Ovary (tissue), 3 donors: ENCODE measurements around the gene GDPGP1.

Experiments used
- CTCF ChIP-seq, 3 donors: fragments of 450-650 bp in 2 of 3; fragments of 200-600 bp in 1 of 3; IDR thresholded peaks; one replicate each; pipeline versions ENCODE4 v1.5.1 to v1.8.0; 2016 to 2022; ENCODE audit warnings: antibody characterized with exemption in 3 of 3, mild to moderate bottlenecking in 1 of 3
- EP300 ChIP-seq: sonication (generic); formaldehyde crosslinking; IDR thresholded peaks from one replicate; pipeline ENCODE4 v1.6.1; 2017; ENCODE audit warnings: antibody characterized with exemption
- POLR2A ChIP-seq: fragments of 450-650 bp; IDR thresholded peaks from one replicate; pipeline ENCODE4 v1.6.1; 2017; ENCODE audit warnings: antibody characterized with exemption, mild to moderate bottlenecking, moderate library complexity
- donor health status: DM: no; HTN: no; CAD: no.

GRCh38 chr15:90211009-90211408, 23.0 kb upstream of the GDPGP1 start:
- no peak for TF ChIP-seq CTCF (IDR thresholded peaks at IDR 0.05)
- TF ChIP-seq POLR2A = no peak
- TF ChIP-seq EP300 = no peak
